Astrocyte (in vitro differentiated cells and primary cell): ENCODE data around the gene RAB3A. TPM values are rescaled to one million over a fixed set of nuclear protein-coding genes. Genes with fewer than 3 reads are reported as not detected.

ENCODE experiments used
- DNase-seq: peaks from one replicate; pipeline ENCODE4 v3.0.0-alpha.2; 2010; ENCODE audit warnings: low read depth
- FAIRE-seq: peaks from 2 replicates; lab custom pipeline; 2011; peaks lifted over from hg19 to GRCh38; lab: Jason Lieb, UNC
- H2AFZ ChIP-seq: 2 replicates; pipeline ENCODE4 v1.6.0; 2012; ENCODE audit warnings: low read depth, low read length, inconsistent platforms
- H3K27ac ChIP-seq: 2 replicates; pipeline ENCODE4 v1.5.1; 2011; ENCODE audit warnings: low read depth, low read length, inconsistent platforms
- H3K27me3 ChIP-seq: 2 replicates; pipeline ENCODE4 v1.6.0; 2011; ENCODE audit warnings: low read length, inconsistent platforms; ENCODE audit not compliant: insufficient read depth
- H3K36me3 ChIP-seq: 2 replicates; pipeline ENCODE4 v1.5.1; 2011; ENCODE audit warnings: low read length, inconsistent platforms; ENCODE audit not compliant: insufficient read depth
- H3K4me1 ChIP-seq: 2 replicates; pipeline ENCODE4 v1.5.1; 2011; ENCODE audit warnings: low read length, inconsistent platforms; ENCODE audit not compliant: insufficient read depth
- H3K4me2 ChIP-seq: 2 replicates; pipeline ENCODE4 v1.6.0; 2012; ENCODE audit warnings: low read length, inconsistent platforms
- H3K4me3 ChIP-seq: 2 replicates; pipeline ENCODE4 v1.5.1; 2011; ENCODE audit warnings: low read depth, mild to moderate bottlenecking, low read length, inconsistent platforms; ENCODE audit not compliant: insufficient read depth
- H3K79me2 ChIP-seq: 2 replicates; pipeline ENCODE4 v1.6.0; 2012; ENCODE audit warnings: mild to moderate bottlenecking, low read length, inconsistent platforms; ENCODE audit not compliant: insufficient read depth
- H3K9ac ChIP-seq: 2 replicates; pipeline ENCODE4 v1.6.0; 2012; ENCODE audit warnings: mild to moderate bottlenecking, low read length, inconsistent platforms
- H3K9me3 ChIP-seq: 2 replicates; pipeline ENCODE4 v1.5.1; 2012; ENCODE audit warnings: low read depth, mild to moderate bottlenecking, low read length, inconsistent platforms; ENCODE audit not compliant: insufficient read depth
- H4K20me1 ChIP-seq: 2 replicates; pipeline ENCODE4 v1.6.0; 2012; ENCODE audit warnings: low read length, inconsistent platforms; ENCODE audit not compliant: insufficient read depth
- H3K27ac Mint-ChIP-seq: one replicate; pipeline ENCODE4 v1.8.0; 2021; ENCODE audit warnings: mild to moderate bottlenecking, mixed read lengths; ENCODE audit not compliant: unreplicated experiment
- H3K27me3 Mint-ChIP-seq: one replicate; pipeline ENCODE4 v1.8.0; 2021; ENCODE audit warnings: low read depth, mixed read lengths; ENCODE audit not compliant: unreplicated experiment
- H3K36me3 Mint-ChIP-seq: one replicate; pipeline ENCODE4 v1.8.0; 2021; ENCODE audit warnings: low read depth, mixed read lengths; ENCODE audit not compliant: unreplicated experiment
- H3K4me1 Mint-ChIP-seq: one replicate; pipeline ENCODE4 v1.8.0; 2021; ENCODE audit warnings: low read depth, mixed read lengths; ENCODE audit not compliant: unreplicated experiment
- H3K4me3 Mint-ChIP-seq: one replicate; pipeline ENCODE4 v1.8.0; 2021; ENCODE audit warnings: mild to moderate bottlenecking, moderate library complexity, mixed read lengths; ENCODE audit not compliant: unreplicated experiment
- H3K9me3 Mint-ChIP-seq: one replicate; pipeline ENCODE4 v1.8.0; 2021; ENCODE audit warnings: mild to moderate bottlenecking, mixed read lengths; ENCODE audit not compliant: unreplicated experiment
- EZH2 ChIP-seq: IDR thresholded peaks from 2 replicates; pipeline ENCODE4 v1.6.1; 2012; ENCODE audit warnings: mild to moderate bottlenecking, low read length, inconsistent platforms; ENCODE audit not compliant: insufficient read depth
- total RNA-seq: library from RNA; stranded (reverse); gene quantifications from 2 replicates; pipeline ENCODE4 v1.2.1, GENCODE V29; 2021
- TF ChIP-seq, protein P1 (sequence below): IDR thresholded peaks from 2 replicates; pipeline ENCODE4 v1.5.1; 2011; ENCODE audit warnings: low read depth, mild to moderate bottlenecking, inconsistent platforms, low read length, moderate library complexity; ENCODE audit not compliant: insufficient read depth

The RAB3A gene
- total RNA-seq, 1 donor from 2014 or later = 7.5 TPM

DNA sequence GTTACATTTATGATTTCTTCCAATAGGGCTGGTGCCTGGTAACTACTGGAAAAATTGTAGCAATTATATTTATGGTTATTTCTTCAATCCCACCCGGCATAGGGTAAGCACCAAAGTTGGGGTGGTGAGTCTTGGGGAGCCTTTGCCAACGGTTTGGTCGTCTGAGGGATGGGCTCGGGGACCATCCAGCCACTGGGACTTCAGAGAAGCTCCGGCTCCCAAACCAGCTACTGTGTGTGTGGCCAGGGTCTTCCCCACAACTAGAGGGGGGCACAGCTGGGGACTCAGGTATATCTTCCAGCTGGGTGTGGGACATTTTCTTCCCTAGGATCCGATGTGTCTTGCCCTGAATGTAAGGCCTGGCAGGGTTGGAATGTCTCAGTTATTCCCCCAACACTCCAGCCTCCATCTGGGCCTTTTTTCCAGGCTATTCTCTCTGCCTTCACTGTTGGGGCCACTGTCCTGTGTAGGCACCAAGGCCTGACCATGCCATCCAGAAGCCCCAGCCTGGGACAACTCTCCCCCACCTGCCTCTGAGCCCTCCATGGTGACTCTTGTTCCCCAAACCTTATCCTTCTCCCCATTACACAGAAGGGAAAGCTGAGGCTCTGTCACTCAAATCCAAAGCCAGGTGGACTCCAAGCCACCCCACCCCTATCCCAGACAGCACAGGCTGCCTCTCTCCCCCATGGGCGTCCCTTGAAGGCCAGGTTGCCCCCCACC, 31.4 kb downstream of the RAB3A start:
- Histone ChIP-seq H3K27me3 (no peaks in the 10 kb centered on the region), H3K36me3 (no peaks in the 10 kb centered on the region), H3K9ac (no peak overlapping the region), H3K4me1 (no peaks in the 10 kb centered on the region), H2AFZ (no peak overlapping the region), H3K79me2 (no peaks in the 10 kb centered on the region), H3K9me3 (no peaks in the 10 kb centered on the region), H3K4me3 (no peak overlapping the region), H3K27ac (no peak overlapping the region), H4K20me1 (peaks cover 8% of the 10 kb centered on the region), H3K4me2 (no peak overlapping the region)
- H3K36me3 Mint-ChIP-seq = peaks cover 13% of the 10 kb centered on the region
- H3K9me3 Mint-ChIP-seq = peaks cover 1% of the 10 kb centered on the region
- peaks cover 27% of the 10 kb centered on the region for H3K27me3 Mint-ChIP-seq
- no peak for FAIRE-seq
- TF ChIP-seq, protein P1, sequence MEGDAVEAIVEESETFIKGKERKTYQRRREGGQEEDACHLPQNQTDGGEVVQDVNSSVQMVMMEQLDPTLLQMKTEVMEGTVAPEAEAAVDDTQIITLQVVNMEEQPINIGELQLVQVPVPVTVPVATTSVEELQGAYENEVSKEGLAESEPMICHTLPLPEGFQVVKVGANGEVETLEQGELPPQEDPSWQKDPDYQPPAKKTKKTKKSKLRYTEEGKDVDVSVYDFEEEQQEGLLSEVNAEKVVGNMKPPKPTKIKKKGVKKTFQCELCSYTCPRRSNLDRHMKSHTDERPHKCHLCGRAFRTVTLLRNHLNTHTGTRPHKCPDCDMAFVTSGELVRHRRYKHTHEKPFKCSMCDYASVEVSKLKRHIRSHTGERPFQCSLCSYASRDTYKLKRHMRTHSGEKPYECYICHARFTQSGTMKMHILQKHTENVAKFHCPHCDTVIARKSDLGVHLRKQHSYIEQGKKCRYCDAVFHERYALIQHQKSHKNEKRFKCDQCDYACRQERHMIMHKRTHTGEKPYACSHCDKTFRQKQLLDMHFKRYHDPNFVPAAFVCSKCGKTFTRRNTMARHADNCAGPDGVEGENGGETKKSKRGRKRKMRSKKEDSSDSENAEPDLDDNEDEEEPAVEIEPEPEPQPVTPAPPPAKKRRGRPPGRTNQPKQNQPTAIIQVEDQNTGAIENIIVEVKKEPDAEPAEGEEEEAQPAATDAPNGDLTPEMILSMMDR = no peak
- TF ChIP-seq EZH2 = no peak
- no peak for DNase-seq
- H3K4me3 Mint-ChIP-seq = no peak overlapping the region
- no peaks in the 10 kb centered on the region for H3K4me1 Mint-ChIP-seq
- no peak overlapping the region for H3K27ac Mint-ChIP-seq

DNA sequence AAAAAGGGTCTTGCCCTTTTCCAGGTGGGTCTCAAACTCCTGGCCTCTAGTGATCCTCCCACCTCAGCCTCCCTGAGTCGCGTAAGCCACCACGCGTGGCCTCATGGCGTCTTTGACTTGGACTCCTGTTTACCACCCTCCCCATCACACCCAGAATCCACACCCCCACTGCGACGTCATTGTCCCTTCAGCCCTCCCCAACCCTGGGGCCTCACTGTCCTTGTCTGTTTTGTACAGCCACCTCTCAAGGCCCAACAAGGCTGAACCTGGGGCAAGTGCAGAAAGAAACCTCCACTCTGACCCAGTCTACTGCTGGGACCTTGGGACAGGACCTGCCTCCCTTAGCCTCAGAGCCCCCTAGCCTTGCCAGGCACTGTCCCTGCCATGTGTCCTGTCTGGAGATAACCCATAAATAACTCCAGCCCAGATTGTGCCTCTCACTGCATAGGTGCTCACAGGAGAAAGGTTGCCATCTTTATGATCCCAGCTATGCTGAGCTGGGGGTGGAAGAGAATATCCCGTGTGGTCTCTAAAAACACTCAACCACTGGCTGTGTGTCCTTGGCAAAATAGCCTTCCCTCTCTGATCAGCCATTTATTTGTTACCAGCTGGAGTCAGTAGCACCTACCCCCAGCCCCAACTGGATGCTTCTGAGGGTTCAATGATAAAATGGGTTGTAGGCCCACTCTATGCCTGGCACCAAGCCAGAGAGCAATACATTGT, 32.1 kb downstream of the RAB3A start:
- H3K27ac Mint-ChIP-seq = no peak overlapping the region
- FAIRE-seq = no peak
- no peak for TF ChIP-seq EZH2
- TF ChIP-seq, protein P1 = no peak

More for the DNA sequence above, 32.1 kb downstream of the RAB3A start:
- peaks cover 22% of the 10 kb centered on the region for H3K27me3 Mint-ChIP-seq
- no peak for DNase-seq
- H3K9me3 ChIP-seq = no peaks in the 10 kb centered on the region
- peaks cover 13% of the 10 kb centered on the region for H3K36me3 Mint-ChIP-seq
- H3K4me3 Mint-ChIP-seq = no peak overlapping the region
- H3K27me3 ChIP-seq = no peaks in the 10 kb centered on the region
- H3K4me1 Mint-ChIP-seq = no peaks in the 10 kb centered on the region
- peaks cover 2% of the 10 kb centered on the region for H3K36me3 ChIP-seq
- H3K27ac ChIP-seq = no peak overlapping the region
- H4K20me1 ChIP-seq = peaks cover 8% of the 10 kb centered on the region
- H3K9me3 Mint-ChIP-seq = peaks cover 1% of the 10 kb centered on the region
- no peak overlapping the region for H3K4me2 ChIP-seq
- no peak overlapping the region for H3K9ac ChIP-seq
- no peaks in the 10 kb centered on the region for H3K79me2 ChIP-seq
- H2AFZ ChIP-seq = no peak overlapping the region
- no peaks in the 10 kb centered on the region for H3K4me1 ChIP-seq
- H3K4me3 ChIP-seq = no peak overlapping the region
